ENCODE measurements around the gene HSD3B1. TPM values are rescaled to one million over a fixed set of nuclear protein-coding genes. Genes with fewer than 3 reads are reported as not detected.
"Not testable (repeated sequence)": the region's sequence is repeated elsewhere in the genome, so short reads cannot be mapped to it uniquely, and the experiment has no call there.

Gene HSD3B1
- total RNA-seq, 1 donor from 2014 or later: not detected

DNA sequence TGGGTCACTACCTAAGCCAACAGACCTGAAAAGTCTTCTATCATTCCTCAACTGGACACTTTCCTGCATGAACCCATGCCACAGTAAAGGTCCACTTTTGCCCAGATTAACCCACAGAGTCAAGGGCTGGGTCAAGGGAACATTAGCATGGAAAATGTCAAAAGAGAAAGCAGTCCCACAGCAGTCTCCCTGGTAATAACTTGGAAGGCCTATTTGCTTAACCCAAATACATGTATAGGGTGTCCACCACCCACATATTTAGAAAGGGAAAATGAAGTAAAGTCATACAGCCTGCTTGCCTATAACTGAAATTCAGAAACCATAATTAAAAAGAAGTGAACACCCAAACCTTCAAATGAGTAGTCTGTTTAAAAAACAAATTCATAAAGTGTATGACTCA is 16.1 kb upstream of the HSD3B1 start:
- DNase-seq (ENCODE audit: low read depth in 2 of 2): no peak

DNA sequence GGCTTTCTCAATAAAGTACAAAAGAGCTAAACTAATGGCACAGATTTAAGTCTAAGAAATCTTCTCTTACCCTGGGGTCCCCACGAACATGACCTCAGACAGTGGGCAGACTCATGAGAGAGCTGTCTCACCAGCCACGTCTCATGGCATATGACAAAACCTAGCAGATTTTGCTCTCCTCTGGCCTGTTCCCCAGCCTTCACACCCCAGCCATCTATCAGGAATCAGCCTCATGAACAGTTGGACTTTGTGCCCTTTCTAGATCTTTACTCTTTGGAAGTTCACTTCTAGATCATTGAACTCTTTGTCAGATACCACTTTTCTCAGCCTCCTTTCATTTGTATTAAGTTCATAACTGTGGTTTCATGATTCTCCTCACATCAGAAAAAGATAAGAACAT is 14.2 kb upstream of the HSD3B1 start:
- no peak for DNase-seq (ENCODE audit: low read depth in 2 of 2)

DNA sequence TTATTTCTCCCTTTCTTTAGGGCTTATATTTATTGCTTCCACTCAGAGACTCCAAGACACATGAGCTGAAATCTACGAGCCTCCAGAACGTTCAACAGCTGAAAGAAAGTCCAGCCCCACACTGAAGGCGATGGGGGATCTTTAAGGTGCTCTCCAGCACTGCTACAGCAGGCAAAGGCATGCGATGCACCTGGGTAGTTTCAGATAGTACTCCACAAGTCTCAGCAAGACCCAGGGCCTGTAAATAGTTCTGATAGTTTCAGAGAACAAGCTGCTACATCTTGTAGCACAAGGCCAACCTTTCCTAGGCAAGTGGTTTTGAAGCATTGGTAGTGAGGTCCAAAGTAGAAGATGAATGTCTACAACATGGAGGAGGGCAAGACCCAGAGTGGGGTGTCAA is 2.2 kb upstream of the HSD3B1 start:
- no peak for DNase-seq (ENCODE audit: low read depth in 2 of 2)

DNA sequence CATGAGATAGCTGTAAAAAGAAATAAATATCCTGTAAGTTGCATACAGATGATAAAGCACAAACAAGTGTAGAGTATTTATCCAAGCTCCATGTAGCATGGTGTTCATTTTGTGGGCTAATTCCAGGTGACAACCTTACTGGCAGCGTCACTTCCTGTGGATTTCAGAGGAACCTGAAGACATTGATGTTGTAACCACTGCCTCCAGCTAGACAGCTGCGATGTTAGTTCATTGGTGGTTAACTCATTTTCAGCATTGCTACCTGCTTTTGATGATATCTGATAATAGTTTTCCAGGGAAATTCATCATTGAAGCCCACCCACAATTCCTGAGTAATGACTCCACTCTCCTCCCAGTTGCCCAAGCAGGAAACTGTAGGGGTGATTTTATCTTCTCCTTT is 3.0 kb downstream of the HSD3B1 start:
- no peak for DNase-seq (ENCODE audit: low read depth in 2 of 2)

DNA sequence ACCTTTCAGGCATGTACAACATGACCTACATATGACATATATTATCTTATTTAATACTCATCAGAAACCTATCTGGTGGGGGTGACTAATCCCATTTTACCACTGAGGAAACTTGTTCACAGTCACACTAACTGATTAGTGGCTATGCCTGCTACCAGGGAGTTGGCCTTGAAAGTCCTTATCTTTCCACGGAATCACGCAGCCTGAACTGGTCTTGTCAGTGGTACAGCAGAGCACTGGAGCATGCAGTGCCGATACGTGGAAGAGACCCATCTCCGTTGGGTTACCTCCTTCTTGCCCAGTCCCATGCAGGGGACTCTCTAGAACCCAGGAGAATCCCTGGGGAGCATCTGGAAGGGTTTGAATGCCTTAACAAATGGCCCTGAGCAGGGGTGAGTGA is 8.2 kb downstream of the HSD3B1 start:
- no peak for DNase-seq (ENCODE audit: low read depth in 2 of 2)

DNA sequence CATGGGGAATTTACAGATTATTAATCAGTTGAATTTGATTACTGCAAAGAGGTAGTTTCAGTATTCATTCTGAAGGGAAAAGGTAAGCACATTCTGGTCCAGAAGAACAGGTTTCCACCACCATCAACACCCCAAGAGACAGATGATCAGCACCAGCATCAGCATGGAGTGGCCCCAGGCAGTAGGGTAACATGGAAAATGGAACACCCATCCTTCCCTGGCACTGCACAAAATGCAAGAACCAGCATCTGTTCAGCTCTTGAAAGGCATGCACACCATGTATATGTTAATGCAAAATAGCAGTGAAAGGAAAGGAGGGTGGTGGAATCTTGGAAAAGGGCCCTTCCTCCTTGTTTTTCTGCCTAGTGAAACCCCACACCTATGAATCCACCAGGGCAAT is 9.2 kb downstream of the HSD3B1 start:
- DNase-seq (ENCODE audit: low read depth in 2 of 2): no peak

DNA sequence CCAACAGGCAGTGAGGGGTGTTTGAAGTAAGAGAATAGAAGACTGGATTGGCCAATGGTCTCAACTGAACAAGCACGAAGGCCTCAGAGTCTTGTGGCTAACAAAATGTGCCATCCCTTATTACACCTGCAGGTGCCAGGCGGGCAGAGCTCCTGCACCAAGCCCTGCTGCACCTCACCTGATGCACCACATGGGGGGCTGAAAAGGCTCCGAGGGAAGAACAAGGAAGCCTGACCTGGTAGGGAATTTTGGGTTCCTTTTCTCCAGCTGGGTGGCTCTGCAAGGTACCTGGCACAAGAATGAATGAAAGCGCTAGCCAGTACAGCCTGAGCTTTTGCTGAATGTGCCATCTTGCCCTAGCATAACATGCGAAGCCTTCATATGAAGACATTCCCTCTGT is 9.7 kb downstream of the HSD3B1 start:
- no peak for DNase-seq (ENCODE audit: low read depth in 2 of 2)

- not testable (repeated sequence) for DNase-seq (ENCODE audit: low read depth in 2 of 2)
These were observed 10.7 kb downstream of the HSD3B1 start for GRCh38 chr1:119517667-119518066.

DNA sequence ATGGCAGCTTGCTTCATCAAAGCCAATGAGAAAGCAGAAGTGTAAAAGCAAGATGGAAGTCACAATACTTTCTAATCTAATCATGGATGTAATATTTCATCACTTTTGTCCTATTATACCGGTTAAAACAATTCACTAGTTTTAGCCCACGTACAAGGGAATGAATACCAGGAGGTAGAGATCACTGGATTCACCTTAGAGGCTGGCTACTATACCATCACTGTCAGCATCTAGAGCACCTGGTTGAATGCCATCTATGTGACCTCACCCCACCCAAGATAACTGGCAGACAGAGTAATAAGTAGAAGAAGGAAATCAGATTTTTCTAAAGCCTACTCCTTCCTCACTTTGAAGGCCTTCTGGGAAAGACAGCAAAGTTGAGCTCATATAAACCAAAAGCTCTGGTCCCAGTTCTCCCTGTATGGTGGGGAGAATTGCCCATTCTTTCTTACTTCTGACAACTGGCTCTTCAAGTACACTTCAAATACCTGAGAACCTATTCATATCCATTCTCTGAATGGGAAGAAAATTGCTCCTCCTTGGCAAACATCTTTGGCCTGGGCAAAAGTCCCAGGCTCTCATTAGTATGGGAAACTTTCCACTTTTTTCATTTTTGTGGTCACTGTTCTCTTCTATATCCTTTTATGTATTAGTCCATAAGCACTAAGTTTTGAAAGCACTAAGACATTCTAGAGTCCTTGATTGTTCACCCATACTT is 24.8 kb downstream of the HSD3B1 start:
- no peak for DNase-seq (ENCODE audit: low read depth in 2 of 2)

- DNase-seq (ENCODE audit: low read depth in 2 of 2): no peak
These were observed 25.4 kb downstream of the HSD3B1 start for GRCh38 chr1:119532324-119532910.

DNA sequence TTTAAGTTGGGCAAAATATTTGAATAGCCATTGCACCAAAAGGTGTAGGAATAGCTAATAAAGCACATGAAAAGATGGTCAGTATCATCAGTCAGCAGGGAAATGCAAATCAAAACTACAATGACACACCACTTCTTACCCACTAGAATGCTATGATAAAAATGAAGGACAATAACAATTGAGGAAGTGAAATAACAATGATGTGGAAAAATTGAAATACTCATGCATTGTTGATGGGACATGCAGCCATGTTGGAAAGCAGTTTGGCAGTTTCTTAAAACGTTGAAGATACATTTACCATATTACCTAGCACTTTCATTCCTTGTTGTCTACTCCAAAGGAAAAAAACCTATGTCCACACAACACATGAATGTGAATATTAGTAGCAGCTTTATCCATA is 28.4 kb downstream of the HSD3B1 start:
- DNase-seq (ENCODE audit: low read depth in 2 of 2): no peak

GRCh38 chr1:119537966-119538365 is 31.0 kb downstream of the HSD3B1 start:
- no peak for DNase-seq (ENCODE audit: low read depth in 2 of 2)

DNA sequence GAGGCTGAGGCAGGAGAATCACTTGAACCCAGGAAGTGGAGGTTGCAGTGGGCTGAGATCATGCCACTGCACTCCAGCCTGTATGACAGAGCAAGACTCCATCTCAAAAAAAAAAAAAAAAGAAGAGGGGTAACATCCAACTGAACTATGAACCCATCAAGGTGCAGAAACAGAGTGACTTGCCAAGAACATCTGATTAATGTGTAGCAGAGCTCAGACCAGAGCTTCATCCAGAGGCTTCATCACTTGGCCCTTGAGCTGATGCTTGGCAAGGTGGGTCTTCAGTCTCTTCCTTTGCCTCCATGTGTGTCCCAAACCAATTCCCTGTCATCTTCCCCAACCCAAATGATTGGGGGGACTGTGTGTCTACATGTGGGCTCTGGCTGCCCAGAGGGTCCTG is 32.6 kb downstream of the HSD3B1 start:
- DNase-seq (ENCODE audit: low read depth in 2 of 2): no peak

DNA sequence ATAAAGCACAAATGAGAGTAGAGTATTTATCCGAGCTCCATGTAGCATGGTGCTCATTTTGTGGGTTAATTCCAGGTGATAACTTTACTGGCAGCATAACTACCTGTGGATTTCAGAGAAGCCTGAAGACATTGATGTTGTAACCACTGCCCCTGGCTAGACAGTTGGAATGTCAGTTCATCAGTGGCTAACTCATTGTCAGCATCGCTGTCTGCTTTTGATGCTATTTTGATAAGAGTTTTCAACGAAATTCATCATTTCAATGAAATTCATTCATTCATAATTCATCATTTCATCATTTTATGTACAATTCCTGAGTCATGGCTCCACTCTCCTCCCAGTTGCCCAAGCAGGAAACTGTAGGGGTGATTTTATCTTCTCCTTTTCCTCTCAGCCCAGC is 34.4 kb downstream of the HSD3B1 start:
- no peak for DNase-seq (ENCODE audit: low read depth in 2 of 2)

DNA sequence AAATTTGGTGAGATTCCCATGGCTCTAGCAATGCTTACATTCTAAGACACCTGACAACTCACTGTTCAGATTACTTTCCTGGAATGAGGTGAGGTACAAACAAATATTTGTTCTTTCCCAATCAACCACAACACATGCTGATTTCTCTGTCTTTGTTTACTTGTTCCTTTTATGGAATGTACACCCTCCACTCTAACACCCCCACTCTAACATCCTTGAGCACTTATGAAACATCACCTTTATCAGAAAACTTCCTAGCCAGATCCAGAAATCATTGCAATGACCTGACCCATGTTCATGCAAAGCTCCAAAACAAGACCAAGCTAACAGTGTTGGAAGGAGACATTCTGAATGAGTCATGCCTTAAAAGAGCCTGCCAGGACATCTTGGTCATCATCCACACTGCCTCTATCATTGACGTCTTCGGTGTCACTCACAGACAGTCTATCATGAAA is 35.5 kb downstream of the HSD3B1 start:
- no peak for DNase-seq (ENCODE audit: low read depth in 2 of 2)

DNA sequence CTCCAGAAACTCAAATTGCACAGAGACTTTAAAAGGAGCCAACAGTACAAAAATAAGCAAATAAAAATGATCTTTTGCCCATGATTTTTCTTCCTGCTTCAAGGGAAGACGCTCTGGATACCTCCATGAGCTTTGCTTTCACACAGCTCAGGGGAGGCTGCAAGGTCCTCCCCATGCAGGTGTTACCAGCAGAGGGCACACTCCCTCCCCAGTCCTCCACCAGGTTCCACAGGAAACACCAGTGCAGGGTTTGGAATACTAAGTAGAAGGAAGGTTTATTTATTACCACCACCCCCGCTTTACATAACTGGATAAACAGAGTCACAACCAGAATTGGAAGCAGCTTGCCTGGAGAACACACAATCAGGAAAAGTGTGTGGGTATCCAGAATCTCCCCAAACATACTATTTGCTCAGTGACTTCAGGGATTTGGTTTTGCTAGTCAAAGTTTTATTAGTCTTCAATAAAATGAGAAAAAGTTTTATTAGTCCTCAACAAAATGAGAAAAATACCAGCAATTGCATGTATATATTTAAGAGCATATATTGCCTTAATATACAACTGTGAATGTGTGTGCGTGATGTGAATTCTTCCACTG is 37.3 kb downstream of the HSD3B1 start:
- DNase-seq (ENCODE audit: low read depth in 2 of 2): peak in 1 of 2 donors; percentile 8

DNA sequence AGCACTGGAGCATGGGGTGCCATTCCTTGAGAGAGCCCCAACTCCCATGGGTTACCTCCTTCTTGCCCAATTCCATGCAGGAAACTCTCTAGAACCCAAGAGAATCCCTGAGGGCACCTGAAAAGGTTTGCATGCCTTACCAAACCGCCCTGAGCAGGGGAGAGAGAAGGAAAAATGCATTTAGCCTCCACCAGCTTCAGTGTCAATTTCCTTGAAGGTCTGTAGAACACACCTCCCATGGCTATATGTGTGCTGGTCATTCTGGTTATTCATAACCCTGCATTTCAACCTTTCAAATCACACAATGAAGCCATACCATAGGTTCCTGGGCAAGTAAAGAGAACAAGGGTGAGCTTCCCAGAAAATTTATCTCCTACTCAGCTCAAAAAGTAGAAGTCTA is 39.6 kb downstream of the HSD3B1 start:
- DNase-seq (ENCODE audit: low read depth in 2 of 2): no peak

- no peak for DNase-seq (ENCODE audit: low read depth in 2 of 2)
These were observed 40.3 kb downstream of the HSD3B1 start for GRCh38 chr1:119547306-119547705.

DNA sequence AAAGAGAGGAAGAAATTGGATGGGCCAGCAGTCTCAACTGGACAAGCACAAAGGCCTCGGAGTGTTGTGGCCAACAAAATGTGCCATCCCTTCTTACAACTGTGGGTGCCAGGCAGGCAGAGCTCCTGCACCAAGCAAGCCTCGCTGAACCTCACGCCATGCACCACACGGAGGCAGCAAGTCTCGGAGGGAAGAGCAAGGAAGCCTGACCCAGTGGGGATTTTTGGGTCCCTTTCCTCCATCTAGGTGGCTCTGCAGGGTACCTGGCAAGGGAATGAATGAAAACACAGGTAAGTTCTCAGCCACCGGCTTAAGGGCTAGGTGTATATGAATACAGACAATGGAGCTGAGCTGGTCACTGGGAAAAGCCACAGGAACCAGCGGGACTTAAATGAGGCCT is 40.8 kb downstream of the HSD3B1 start:
- no peak for DNase-seq (ENCODE audit: low read depth in 2 of 2)

- peak; percentile 73 to 79 for DNase-seq (ENCODE audit: low read depth in 2 of 2)
These were observed 42.7 kb downstream of the HSD3B1 start for GRCh38 chr1:119549719-119550132.

- DNase-seq (ENCODE audit: low read depth in 2 of 2): no peak
These were observed 43.4 kb downstream of the HSD3B1 start for GRCh38 chr1:119550381-119550780.

GRCh38 chr1:119551218-119551617 is 44.2 kb downstream of the HSD3B1 start:
- no peak for DNase-seq (ENCODE audit: low read depth in 2 of 2)

DNA sequence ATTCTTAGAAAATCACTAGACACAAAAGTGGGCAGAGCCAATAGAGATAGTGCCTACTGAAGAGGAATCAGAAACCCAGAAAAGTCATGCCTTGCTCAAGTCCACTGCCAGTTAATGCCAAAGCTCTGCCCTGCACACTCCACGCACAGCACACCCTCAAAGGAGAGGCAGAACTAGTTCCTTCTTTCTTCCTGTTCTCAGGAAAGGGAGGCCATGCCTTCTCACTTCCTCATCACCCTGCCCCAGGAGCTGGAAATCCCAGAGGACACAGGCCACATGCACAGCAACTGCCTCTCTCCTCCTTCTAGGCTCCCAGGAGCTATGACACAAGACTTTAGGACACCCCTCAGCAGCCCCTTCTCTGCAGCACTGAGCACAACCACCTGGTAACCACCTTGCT is 45.6 kb downstream of the HSD3B1 start:
- DNase-seq (ENCODE audit: low read depth in 2 of 2): not testable (repeated sequence)
